GM19025 (cell line): ENCODE measurements around the gene SSX4.
"Not testable (repeated sequence)": the region's sequence is repeated elsewhere in the genome, so short reads cannot be mapped to it uniquely, and the experiment has no call there.

Experiments
- ATAC-seq: cut with Tn5 transposase; IDR thresholded peaks from one replicate; pipeline ENCODE4 v1.9.1; 2021; ENCODE audit warnings: mild to moderate bottlenecking, low read depth, moderate library complexity; ENCODE audit not compliant: unreplicated experiment

The SSX4 gene

GRCh38 chrX:48383239-48383638 is at the start of gene SSX4:
SSX4 (plus strand) TSS chrX:48383539; CDS start chrX:48384054, 515 bp downstream.
- ATAC-seq = not testable (repeated sequence)

- ATAC-seq = not testable (repeated sequence)
Observed at GRCh38 chrX:48346059-48346458, 37.3 kb upstream of the SSX4 start.

DNA sequence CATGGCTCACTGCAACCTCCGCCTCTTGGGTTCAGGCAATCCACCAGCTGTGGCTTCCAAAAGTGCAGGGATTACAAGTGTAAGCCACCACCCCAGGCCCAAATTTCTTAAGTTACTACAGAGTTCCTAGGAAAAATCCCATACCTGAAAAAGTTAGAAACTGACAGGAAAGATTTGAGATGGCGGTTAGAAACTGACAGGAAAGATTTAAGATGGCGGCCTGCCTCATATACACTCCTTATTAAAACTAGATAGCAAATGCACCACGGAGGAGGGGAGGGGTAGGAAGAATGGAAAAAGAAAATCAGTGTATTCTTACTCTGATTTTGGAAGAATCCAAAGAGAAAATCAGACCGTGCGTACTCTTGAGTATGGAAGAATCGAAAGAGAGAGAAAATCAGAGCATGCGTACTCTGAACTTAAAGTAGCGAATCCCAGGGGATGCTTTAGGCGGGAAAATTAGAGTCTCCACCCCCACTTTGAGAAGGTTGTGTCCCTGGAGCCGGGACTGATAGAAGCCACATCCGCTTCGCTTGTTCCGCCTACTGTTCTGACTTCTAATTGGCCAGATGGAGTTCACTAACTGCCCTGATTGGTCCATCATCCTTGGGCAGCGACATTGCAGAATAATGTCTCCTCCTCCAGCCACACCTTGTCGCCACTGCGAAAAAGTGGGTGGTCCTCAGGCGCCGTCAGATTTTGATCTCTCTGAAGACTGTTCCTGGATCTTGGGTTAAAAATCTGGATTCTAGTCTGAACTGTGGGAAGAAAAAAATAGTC is 26.8 kb upstream of the SSX4 start, which contains the start of gene SSX3:
TSS of gene SSX3 (minus strand) at position 389 of the 780 bp plus-strand sequence. CDS start 1,454 bp downstream, outside the sequence.
- ATAC-seq = not testable (repeated sequence)

DNA sequence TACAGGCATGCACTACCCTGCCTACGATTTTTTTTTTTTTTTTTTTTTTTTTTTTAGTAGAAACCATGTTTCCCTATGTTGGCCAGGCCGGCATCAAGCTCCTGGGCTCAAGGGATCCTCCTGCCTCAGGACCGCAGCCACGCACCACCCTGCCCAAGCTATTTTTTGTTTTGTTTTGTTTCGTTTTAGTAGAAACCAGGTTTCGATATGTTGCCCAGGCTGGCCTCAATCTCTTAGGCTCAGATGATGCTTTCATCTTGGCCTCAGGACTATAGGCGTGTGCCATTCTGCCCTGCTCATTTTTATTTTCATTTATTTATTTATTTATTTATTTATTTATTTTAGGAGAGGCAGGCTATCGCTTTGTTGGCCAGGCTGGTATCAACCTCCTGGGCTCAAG is 25.7 kb upstream of the SSX4 start:
- no peak for ATAC-seq

DNA sequence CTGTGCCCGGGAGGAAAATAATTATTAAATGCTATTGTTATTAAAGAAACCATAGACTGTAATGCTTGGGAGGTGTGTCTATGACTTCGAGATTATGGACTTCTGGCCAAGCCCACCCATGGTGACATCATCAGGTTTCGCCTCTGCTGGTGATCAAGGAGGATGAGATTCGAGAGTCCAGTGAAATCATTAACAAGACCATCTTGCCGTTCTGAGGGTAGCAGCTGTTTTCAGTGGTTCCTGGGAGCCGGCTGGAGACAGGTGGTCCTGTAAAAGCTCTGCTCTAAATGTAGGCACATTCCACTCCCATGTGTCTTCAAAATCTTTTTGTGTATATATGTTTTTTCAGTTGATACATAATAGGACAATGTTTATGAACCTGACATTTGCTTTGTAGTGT is 24.1 kb upstream of the SSX4 start:
- ATAC-seq = not testable (repeated sequence)

- ATAC-seq = not testable (repeated sequence)
Observed at GRCh38 chrX:48367717-48368408, 15.5 kb upstream of the SSX4 start.

DNA sequence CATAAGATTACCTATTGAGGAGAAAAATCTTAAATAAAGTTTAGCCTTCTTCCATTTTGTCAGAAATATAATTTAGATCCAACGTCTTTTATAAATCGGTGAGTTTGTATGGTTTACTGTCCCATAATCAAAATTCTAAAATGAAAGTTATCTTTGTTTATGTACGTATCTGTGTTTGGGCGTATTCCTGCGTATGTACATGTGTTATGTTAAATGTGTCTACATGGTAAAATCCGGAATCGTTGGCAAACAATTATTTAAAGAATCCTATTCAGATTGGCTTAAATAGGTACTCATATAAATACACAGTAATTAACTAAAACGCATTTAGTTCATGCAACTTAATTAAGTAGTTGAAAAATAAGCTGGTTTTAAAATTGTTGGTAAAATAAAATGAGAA is 12.9 kb upstream of the SSX4 start:
- not testable (repeated sequence) for ATAC-seq

GRCh38 chrX:48396931-48397330 is 13.6 kb downstream of the SSX4 start:
- not testable (repeated sequence) for ATAC-seq

DNA sequence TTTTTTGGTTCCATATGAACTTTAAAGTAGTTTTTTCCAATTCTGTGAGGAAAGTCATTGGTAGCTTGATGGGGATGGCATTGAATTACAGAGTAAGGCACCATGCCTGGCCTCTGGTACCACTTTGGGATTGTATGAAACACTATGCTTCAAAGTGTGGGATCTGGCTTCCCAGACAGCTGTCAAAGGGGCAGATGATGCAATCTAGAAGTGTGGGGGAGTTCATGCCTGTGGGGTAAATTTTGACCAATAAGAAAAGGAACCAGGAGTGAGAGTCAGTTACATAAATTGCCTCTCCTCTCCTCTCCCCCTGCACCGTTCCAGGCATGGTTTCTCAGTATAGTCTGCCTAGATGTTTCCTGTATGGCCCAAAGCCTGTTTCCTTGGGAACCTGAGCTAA is 14.5 kb downstream of the SSX4 start:
- not testable (repeated sequence) for ATAC-seq

GRCh38 chrX:48411860-48412259 is 28.5 kb downstream of the SSX4 start, which contains the start of gene SSX4B:
SSX4B (minus strand) TSS chrX:48411960; CDS start chrX:48411372, 588 bp downstream.
- ATAC-seq = not testable (repeated sequence)

GRCh38 chrX:48427027-48427716 is 43.8 kb downstream of the SSX4 start:
- not testable (repeated sequence) for ATAC-seq

- not testable (repeated sequence) for ATAC-seq
Observed at GRCh38 chrX:48429606-48430005, 46.3 kb downstream of the SSX4 start.

DNA sequence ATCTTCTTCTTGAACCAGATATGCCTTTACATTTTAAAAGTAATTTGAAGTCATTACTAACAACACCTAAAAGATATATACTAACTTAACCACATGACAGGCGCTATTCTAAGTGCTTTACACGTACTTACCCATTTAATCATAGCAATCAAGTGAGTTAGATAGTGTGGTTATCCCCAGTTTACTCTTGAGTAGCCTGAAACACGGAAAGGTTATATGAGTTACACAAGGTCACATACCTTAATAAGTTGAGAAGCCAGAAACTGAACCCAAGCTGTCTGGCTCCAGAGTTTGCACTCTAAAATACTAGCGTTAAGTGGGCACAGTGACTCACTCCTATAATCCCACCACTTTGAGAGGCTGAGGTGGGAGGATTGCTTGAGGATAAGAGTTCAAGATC is 46.8 kb downstream of the SSX4 start:
- ATAC-seq = not testable (repeated sequence)

GRCh38 chrX:48433713-48434112 is 50.4 kb downstream of the SSX4 start:
- not testable (repeated sequence) for ATAC-seq
